ENCODE data around the gene PPP1R12B.
"Not testable (repeated sequence)": the region's sequence is repeated elsewhere in the genome, so short reads cannot be mapped to it uniquely, and the experiment has no call there.

PPP1R12B gene

DNA sequence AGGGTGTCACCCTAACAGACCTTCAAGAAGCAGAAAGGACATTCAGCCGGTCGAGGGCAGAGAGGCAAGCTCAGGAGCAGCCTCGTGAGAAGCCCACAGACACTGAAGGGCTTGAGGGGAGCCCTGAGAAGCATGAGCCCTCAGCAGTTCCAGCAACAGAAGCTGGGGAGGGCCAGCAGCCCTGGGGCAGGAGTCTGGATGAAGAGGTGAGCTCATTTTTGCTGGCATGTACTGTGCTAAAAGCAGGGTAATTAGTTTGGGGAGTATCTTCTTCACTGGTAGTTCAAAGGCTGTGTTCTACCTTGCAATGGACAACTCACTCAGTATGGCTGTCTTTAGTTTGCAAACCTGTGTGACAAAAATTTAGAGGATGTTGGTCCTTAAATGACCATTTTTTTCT, 144.6 kb downstream of the PPP1R12B start:
- DNase-seq: not testable (repeated sequence)

DNA sequence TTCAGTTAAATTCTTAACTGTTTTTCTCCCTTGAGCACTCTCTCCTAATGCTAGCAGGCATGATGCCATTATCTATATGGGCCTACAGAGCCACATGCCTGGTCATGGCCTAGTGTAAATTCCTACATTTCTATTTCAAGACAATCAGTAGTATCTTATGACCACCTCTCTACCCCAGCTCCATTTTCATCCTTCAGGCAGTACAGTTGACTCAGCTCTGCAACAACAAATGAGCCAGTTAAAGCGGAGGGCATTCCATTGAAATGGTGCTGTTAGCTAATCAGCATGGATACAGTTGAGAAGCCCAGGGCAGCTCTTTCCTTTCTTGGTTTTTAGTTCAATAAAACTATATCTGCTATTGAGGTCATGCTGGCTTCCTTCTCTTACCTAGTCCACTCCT, 150.0 kb downstream of the PPP1R12B start:
- DNase-seq: no peak

GRCh38 chr1:202499997-202500396, 151.5 kb downstream of the PPP1R12B start:
- not testable (repeated sequence) for DNase-seq

DNA sequence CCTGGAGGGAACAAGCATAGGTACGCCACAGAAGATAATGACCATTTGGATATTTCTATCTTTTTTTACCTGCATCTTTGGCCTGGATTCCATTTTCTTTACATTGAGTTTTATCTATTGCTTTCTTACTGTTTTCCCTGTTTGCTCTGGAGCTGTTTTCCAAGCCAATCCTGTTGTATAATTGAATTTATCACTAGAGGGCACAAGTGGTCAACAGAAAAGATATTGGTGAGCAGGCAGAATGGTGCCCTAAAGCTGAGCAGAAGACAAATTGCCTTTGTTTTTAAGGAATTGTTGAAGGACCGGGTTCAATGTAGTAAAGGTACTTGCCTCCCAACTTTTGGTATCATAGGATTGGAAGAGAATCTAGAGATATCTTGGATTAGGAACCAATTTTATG, 152.8 kb downstream of the PPP1R12B start:
- no peak for DNase-seq

GRCh38 chr1:202505356-202505755, 156.9 kb downstream of the PPP1R12B start:
- DNase-seq: no peak

DNA sequence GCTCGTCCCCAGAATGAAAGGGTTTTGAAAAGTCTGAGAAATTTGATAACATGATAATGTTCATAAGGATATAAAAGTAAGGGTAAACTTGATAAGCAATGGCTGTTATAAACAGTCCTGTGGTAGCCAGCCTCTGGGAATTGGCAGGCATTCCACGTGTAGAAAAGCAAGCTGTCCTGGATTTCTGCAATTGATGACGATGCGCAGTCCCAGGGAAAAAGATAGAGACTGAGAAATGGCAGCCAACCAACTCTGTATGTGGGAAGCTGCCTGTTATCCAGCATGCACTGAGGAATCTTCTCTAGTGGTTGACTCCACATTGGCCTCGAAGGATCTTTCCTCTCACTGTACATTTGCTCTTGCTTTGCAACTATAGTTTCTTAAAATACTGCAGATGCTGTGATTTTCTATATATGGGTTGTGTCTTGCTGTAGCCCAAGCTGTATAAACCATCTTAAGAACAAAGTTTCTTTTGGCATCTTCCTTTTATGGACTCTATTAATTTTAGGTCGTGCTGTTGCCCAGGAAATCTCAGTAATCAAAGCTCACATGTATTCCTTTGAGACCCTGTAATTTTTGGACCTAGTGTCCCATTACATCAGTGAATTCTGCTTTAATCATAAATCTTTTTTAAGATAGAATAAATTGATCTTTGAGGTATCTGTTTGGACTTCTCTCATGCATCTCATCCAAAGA, 157.5 kb downstream of the PPP1R12B start:
- not testable (repeated sequence) for DNase-seq

DNA sequence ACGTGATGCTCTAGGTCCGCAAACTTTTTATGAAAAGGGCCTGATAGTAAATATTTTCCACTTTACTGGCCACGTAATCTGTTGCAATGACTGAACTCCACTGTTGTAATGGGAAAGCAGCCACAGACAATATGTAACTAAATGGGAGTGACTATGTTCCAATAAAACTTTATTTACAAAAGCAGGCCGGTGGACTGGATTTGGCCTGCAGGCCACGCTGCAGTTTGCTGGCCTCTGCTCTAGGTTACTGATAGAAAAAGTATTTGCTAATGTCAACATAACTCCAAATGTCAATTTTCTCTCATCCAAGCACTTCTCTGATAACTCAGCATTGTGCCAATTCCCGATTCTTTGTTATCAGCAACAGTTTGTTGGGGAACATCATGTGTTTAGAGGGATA, 160.4 kb downstream of the PPP1R12B start:
- DNase-seq: not testable (repeated sequence)

DNA sequence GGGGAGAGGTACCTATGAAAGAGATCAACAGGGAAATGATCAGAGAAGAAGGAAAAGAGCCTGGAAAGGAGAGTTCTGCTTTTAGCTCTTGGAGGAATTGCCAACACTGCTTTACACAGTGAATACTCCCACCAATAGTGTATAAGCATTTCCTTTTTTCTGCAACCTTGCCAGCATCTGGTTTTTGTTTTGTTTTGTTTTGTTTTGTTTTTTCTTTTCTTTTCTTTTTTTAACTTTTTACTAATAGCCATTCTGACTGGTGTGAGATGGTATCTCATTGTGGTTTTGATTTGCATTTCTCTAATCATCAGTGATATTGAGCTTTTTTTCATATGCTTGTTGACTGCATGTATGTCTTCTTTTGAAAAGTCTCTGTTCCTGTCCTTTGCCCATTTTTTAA, 165.4 kb downstream of the PPP1R12B start:
- DNase-seq: not testable (repeated sequence)

DNA sequence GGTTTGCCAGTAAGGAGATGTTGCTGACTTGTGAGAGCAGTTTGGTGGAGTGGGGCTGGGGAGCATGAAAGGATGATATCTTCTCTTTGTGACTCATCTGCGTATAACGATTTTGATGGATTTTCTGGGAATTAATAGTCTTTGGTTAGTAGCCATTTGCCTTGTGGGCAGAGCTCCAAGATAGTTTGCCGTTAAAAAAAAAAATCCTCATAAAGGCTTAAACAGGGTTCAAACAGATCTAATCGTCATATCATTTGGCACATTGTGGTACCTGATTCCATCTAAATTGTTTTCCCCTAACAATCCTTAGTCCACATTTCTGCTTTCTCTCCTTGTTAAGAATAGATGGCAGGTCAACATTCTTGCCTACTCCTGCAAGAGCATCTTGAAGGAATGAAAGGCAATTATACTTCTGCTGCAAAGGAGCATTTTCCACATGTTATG, 168.0 kb downstream of the PPP1R12B start:
- DNase-seq: no peak

DNA sequence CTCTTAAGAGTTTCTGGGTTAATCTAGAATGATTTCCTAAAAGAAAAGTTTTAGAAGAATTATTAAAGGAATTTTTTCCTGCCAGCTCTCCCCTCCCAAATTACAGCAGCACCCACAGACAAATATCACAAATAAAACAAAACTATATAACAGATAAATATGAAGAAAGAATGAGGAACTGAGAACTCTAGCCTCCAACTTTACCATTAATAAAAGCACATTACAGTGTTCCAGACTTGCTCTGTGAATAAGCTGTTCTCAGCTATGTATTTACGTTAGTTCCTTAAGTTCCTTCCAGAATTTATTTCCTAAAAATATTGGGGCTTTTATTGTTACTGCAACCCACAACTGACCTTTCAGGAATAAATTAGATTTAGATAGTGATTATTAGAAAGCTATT, 168.6 kb downstream of the PPP1R12B start:
- not testable (repeated sequence) for DNase-seq

- not testable (repeated sequence) for DNase-seq
Measured at GRCh38 chr1:202518180-202518579, 169.7 kb downstream of the PPP1R12B start.

DNA sequence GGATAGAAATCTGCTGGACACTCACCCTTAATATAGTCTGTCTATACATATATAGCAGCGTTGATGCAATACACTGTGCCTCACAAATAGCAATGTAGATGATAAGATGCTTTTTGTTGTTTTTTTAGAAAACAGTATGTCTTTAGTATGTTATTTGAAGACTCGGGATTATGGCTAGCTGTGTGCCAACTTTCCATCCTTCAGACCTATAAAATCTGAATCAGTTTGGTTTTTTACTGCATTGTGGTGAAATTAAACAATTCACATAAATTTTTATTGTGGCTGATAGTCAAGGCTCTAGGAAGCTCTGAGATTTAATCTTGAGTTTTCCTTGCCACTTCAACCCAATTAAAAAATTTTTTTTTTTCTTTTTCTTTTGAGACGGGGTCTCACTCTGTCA, 170.4 kb downstream of the PPP1R12B start:
- not testable (repeated sequence) for DNase-seq

GRCh38 chr1:202520129-202520856, 171.8 kb downstream of the PPP1R12B start:
- DNase-seq: not testable (repeated sequence)

DNA sequence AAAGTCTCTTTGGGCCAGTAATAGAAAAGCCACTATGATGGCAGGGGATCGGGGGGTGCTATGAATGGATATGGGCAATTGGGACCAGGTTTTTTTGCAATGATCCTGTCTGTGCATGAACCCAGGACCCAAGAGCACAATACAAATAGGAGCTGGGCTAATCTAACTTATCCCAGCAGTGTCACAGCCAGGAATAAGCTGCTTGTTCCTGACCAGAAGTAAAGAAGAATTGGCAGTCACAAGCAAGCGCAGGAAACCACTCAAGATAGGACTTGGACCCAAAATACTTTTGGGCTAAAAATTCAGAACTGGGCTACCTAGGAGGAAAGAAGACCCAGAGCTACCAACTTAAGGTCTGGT, 172.3 kb downstream of the PPP1R12B start:
- not testable (repeated sequence) for DNase-seq

GRCh38 chr1:202521484-202521883, 173.0 kb downstream of the PPP1R12B start:
- not testable (repeated sequence) for DNase-seq

DNA sequence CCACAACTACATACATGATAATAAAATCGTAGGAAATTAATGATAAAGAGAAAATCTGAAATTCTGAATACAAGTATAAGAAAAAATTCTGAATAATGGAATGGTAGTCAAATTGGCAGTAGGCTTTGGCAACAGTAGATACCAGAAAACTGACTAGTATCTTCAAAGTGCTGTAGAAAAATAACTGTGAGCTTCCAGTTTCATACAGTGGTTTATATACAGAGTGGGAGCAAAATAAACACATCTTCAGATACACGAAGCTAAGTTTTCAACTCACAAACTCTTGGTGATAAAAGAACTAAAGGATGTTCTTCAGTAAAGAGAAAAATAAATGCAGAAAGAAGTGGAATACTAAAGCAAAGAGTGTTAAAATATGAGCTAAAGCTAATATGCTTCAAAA, 173.4 kb downstream of the PPP1R12B start:
- DNase-seq: no peak

GRCh38 chr1:202526056-202526455, 177.6 kb downstream of the PPP1R12B start:
- DNase-seq: not testable (repeated sequence)

- DNase-seq: not testable (repeated sequence)
Measured at GRCh38 chr1:202528096-202528722, 179.7 kb downstream of the PPP1R12B start.

GRCh38 chr1:202530686-202531085, 182.2 kb downstream of the PPP1R12B start:
- not testable (repeated sequence) for DNase-seq

DNA sequence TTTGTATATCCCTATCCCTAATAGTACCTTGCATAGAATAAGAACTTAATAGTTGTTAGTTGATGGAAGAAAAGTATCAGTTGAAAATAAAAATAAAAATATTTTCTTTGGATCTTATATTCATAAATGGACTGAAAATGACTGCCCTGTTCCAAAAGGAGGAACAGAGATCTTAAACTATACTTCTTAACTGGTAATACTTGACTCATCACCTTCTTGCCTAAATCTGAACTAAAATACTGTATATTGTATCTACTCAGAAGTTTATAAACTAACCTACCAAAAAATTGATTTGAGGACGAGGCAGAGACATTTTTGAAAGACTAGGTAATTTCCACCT, 182.9 kb downstream of the PPP1R12B start:
- DNase-seq: no peak

- DNase-seq: not testable (repeated sequence)
Measured at GRCh38 chr1:202531812-202532616, 183.5 kb downstream of the PPP1R12B start.

DNA sequence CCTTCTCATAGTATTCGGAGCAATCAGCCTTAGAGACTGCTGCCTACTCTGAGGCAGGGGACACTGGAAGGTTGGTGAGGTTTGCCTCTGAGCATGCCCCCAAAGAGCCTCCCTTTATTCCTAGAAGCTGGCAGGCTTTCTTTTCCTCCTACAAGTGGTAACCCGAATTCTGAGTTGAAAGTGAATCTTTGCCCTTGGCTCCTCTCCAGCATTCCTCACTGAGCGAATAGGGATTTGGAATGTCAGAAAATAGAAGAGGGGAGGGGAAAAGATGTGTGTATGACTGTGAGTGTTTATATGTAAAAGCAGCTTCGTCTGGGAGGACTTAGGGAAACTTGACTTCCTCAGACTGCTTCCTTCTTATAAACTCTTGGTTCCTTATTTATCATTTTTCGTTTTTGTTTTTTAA, 190.7 kb downstream of the PPP1R12B start:
- not testable (repeated sequence) for DNase-seq

- not testable (repeated sequence) for DNase-seq
Measured at GRCh38 chr1:202539583-202539982, 191.1 kb downstream of the PPP1R12B start.

All from NCI-H2029 (cell line).